VCaP (cell line): Measurements from ENCODE around the gene WDR73.

Experiments
- H3K27ac ChIP-seq: fragments of 450-650 bp; 2 replicates; pipeline ENCODE4 v1.5.1; 2017
- CTCF ChIP-seq: fragments of 450-650 bp; conservative IDR thresholded peaks from 2 replicates; pipeline ENCODE4 v1.5.1; 2017; ENCODE audit warnings: mild to moderate bottlenecking, moderate library complexity

The WDR73 gene

DNA sequence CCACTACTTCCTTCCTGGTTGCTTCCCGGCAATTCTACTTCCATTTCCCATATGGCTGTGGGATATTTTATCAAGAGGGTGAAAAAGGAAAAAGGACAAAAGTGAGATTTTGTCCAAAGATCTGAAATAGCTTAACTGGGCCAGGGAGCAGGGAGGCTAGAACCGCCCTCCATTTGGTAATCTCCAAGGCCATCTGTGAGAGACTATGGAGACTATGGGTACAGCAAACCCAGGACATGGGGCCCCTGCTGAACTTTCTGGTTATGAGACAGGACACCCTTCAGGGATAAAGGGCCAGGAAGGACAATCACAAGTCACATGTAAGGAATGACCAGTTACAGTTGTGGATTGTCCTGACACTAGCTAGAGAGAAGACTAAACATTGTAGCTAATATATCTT is 29.0 kb downstream of the WDR73 start:
- H3K27ac ChIP-seq, result no peak overlapping the region
- no peak for TF ChIP-seq CTCF

DNA sequence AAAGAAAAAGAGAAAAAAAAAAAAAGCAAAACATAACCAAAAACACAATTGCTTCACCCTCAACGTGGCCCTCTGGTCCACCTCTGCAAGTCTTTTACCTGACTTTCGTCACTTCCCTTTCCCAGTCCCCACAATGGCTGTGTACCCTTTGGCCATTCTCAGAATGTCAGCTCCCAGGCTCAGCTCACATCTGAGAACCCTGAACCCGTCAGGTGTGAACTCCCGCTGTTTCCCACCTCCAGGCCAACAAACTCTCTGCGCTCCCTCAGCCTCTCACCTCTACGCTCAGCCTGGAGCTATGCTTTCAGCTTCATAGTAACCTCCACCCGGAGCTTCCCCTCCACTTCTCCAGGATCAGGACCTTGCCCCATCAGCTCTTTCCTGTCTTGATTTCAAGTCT is 29.7 kb downstream of the WDR73 start:
- H3K27ac ChIP-seq, result no peak overlapping the region
- no peak for TF ChIP-seq CTCF

DNA sequence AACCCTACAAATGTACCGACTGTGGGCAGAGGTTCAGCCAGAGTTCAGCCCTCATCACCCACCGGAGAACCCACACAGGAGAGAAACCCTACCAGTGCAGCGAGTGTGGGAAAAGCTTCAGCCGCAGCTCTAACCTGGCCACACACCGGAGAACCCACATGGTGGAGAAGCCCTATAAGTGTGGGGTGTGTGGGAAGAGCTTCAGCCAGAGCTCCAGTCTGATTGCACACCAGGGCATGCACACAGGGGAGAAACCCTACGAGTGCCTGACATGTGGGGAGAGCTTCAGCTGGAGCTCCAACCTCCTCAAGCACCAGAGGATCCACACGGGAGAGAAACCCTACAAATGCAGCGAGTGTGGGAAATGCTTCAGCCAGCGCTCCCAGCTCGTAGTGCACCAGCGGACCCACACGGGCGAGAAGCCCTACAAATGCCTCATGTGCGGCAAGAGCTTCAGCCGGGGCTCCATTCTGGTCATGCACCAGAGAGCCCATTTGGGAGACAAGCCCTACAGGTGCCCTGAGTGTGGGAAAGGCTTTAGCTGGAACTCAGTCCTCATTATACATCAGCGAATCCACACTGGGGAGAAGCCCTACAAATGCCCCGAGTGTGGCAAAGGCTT is 32.6 kb downstream of the WDR73 start:
- TF ChIP-seq CTCF, result no peak
- no peak overlapping the region for H3K27ac ChIP-seq

DNA sequence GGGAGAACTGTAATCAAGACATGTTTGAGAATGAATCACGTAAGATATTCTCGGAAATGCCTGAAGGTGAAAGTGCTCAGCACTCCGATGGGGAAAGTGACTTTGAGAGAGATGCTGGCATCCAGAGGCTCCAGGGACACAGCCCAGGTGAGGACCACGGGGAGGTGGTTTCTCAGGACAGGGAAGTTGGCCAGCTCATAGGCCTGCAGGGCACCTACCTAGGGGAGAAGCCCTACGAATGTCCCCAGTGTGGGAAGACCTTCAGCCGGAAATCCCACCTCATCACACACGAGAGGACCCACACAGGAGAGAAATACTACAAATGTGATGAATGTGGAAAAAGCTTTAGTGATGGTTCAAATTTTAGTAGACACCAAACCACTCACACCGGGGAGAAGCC is 33.5 kb downstream of the WDR73 start:
- TF ChIP-seq CTCF, result no peak
- H3K27ac ChIP-seq, result no peak overlapping the region

DNA sequence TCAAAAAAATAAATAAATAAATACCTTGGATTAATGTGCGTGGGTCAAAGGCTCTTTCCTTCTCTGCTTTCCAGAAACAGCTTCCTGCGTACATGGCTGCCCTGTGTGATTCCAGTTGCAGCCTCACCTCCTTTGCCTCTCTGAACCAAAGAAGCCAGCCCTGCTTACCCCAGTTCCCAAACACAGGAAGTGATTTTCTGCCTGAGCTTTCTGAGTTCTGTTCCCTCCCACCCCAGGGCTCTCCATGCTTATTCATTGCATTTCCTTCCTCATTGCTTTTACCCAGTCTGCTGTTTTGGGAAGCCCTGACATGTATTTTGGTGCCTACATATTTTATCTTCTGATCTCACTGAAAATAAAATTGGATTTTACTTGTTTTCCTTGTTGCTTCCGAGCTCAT is 37.8 kb downstream of the WDR73 start:
- TF ChIP-seq CTCF, result no peak
- no peak overlapping the region for H3K27ac ChIP-seq

- H3K27ac ChIP-seq, result no peak overlapping the region
- TF ChIP-seq CTCF, result no peak
Measured at GRCh38 chr15:84611631-84612030, 42.5 kb downstream of the WDR73 start.

GRCh38 chr15:84609818-84610525 is 44.1 kb downstream of the WDR73 start:
- no peak overlapping the region for H3K27ac ChIP-seq
- no peak for TF ChIP-seq CTCF
